ENCODE measurements around the gene ZNF766.
"Not testable (repeated sequence)": the region's sequence is repeated elsewhere in the genome, so short reads cannot be mapped to it uniquely, and the experiment has no call there.

The ZNF766 gene

GRCh38 chr19:52234406-52234805 lies 35.0 kb upstream of the ZNF766 start:
- Histone ChIP-seq H3K4me1 (ENCODE audit: insufficient read depth, low read length) (no peaks in the 10 kb centered on the region), H3K4me3 (ENCODE audit: low read length) (no peak overlapping the region), H3K27me3 (ENCODE audit: insufficient read depth, low read length) (no peaks in the 10 kb centered on the region), H3K27ac (ENCODE audit: low read length) (no peak overlapping the region), H3K36me3 (ENCODE audit: insufficient read depth, low read depth, low read length) (no peaks in the 10 kb centered on the region), H3K9me3 (ENCODE audit: insufficient read depth, low read depth, low read length) (no peaks in the 10 kb centered on the region; the same call in 1 of the 2 replicates), H3K9ac (ENCODE audit: low read depth, low read length) (no peak overlapping the region)

DNA sequence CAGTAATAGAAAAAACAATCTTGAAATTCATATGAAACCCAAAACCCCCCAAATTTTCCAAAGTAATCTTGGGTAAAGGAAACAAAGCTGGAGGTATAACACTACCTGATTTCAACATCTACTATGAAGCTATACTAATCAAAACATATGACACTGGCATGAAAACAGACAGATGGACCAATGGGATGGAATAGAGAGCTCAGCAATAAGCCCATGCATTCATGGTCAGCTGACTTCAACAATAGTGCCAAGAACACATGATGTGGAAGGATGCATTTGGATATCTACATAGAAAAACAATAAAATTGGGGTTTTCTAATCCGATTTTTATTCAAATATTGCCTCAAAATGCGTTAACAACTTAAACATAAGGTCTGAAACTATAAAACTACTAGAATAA lies 32.2 kb upstream of the ZNF766 start:
- no peak overlapping the region for H3K27ac ChIP-seq (ENCODE audit: low read length)
- H3K36me3 ChIP-seq (ENCODE audit: insufficient read depth, low read depth, low read length) = no peaks in the 10 kb centered on the region
- H3K27me3 ChIP-seq (ENCODE audit: insufficient read depth, low read length) = no peaks in the 10 kb centered on the region
- no peaks in the 10 kb centered on the region; the same call in 1 of the 2 replicates for H3K9me3 ChIP-seq (ENCODE audit: insufficient read depth, low read depth, low read length)
- H3K4me3 ChIP-seq (ENCODE audit: low read length) = no peak overlapping the region
- H3K9ac ChIP-seq (ENCODE audit: low read depth, low read length) = no peak overlapping the region
- no peaks in the 10 kb centered on the region for H3K4me1 ChIP-seq (ENCODE audit: insufficient read depth, low read length)

DNA sequence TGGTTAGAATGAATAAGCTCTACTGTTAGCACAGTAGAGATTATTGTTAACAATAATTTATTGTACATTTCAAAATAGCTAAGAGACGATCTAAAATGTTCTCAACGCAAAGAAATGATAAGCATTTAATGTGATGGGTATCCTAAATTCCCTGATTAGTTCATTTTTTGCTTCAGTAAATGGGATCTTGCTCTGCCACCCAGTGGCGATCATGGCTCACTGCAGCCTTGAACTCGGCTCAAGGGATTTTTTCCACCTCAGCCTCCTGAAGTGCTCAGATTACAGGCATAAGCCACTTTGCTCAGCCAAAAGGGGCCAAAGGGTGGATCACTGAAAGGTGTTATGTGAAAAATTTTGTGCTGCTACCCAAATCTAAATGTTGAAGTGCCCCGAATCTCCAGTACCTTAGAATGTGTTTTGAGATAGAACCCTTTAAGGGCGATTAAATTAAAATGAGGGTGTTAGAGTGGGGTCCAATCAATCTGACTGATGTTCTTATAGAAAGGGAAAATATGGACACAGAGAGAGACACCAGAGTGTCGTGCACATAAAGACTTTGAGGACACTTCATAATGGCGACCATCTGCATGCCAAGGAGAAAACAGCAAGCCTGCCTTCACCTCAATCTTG lies 31.5 kb upstream of the ZNF766 start:
- no peaks in the 10 kb centered on the region for H3K27me3 ChIP-seq (ENCODE audit: insufficient read depth, low read length)
- H3K4me1 ChIP-seq (ENCODE audit: insufficient read depth, low read length) = no peaks in the 10 kb centered on the region
- no peaks in the 10 kb centered on the region; the same call in 1 of the 2 replicates for H3K9me3 ChIP-seq (ENCODE audit: insufficient read depth, low read depth, low read length)
- H3K9ac ChIP-seq (ENCODE audit: low read depth, low read length) = no peak overlapping the region
- H3K36me3 ChIP-seq (ENCODE audit: insufficient read depth, low read depth, low read length) = no peaks in the 10 kb centered on the region
- H3K27ac ChIP-seq (ENCODE audit: low read length) = no peak overlapping the region
- H3K4me3 ChIP-seq (ENCODE audit: low read length) = no peak overlapping the region

DNA sequence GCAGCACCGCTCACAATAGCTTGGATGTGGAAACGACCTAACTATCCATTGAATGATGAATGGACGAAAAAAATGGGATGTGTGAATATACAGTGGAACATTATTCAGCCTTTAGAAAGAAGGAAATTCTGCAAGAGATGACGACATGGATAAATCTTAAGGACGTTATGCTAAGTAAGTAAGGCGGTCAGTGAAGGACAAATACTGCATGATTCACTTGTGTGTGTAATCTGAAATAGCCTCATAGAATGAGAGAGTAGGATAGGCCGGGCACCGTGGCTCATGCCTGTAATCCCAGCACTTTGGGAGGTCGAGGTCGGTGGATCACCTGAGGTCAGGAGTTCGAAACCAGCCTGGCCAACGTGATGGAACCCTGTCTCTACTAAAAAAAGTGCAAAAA lies 25.4 kb upstream of the ZNF766 start:
- Histone ChIP-seq H3K9me3 (ENCODE audit: insufficient read depth, low read depth, low read length) (no peaks in the 10 kb centered on the region), H3K4me3 (ENCODE audit: low read length) (no peak overlapping the region), H3K4me1 (ENCODE audit: insufficient read depth, low read length) (no peaks in the 10 kb centered on the region), H3K9ac (ENCODE audit: low read depth, low read length) (no peak overlapping the region), H3K27me3 (ENCODE audit: insufficient read depth, low read length) (no peaks in the 10 kb centered on the region), H3K36me3 (ENCODE audit: insufficient read depth, low read depth, low read length) (no peaks in the 10 kb centered on the region), H3K27ac (ENCODE audit: low read length) (no peak overlapping the region)

- no peak overlapping the region for H3K27ac ChIP-seq (ENCODE audit: low read length)
- no peak overlapping the region for H3K4me3 ChIP-seq (ENCODE audit: low read length)
- no peaks in the 10 kb centered on the region for H3K4me1 ChIP-seq (ENCODE audit: insufficient read depth, low read length)
- H3K36me3 ChIP-seq (ENCODE audit: insufficient read depth, low read depth, low read length) = no peaks in the 10 kb centered on the region
- H3K27me3 ChIP-seq (ENCODE audit: insufficient read depth, low read length) = no peaks in the 10 kb centered on the region
- 0 out of 2 replicates have a peak, but pooled peaks cover 2% of the 10 kb centered on the region for H3K9me3 ChIP-seq (ENCODE audit: insufficient read depth, low read depth, low read length)
- H3K9ac ChIP-seq (ENCODE audit: low read depth, low read length) = no peak overlapping the region
Measured at GRCh38 chr19:52248241-52248640, 21.1 kb upstream of the ZNF766 start.

- H3K36me3 ChIP-seq (ENCODE audit: insufficient read depth, low read depth, low read length) = no peaks in the 10 kb centered on the region
- no peak overlapping the region for H3K9ac ChIP-seq (ENCODE audit: low read depth, low read length)
- H3K9me3 ChIP-seq (ENCODE audit: insufficient read depth, low read depth, low read length) = no peaks in the 10 kb centered on the region; the same call in 1 of the 2 replicates
- no peaks in the 10 kb centered on the region for H3K27me3 ChIP-seq (ENCODE audit: insufficient read depth, low read length)
- no peak overlapping the region for H3K4me3 ChIP-seq (ENCODE audit: low read length)
- no peak overlapping the region for H3K27ac ChIP-seq (ENCODE audit: low read length)
- H3K4me1 ChIP-seq (ENCODE audit: insufficient read depth, low read length) = no peaks in the 10 kb centered on the region
Measured at GRCh38 chr19:52258426-52258825, 11.0 kb upstream of the ZNF766 start.

DNA sequence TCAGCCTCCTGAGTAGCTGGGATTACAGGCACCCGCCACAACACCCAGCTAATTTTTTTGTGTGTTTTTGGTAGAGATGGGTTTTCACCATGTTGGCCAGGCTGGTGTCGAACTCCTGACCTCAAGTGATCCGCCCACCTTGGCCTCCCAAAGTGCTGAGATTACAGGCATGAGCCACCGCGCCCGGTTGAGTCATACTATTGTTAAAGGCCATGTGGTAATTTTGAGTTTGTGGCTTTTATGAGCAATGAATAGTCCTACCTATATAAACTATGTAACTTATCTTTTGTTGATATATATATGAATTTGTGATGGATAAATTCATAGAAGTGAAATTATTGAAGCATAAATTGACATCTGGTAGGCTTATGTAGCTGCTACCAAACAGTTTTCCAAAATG lies 3.8 kb upstream of the ZNF766 start:
- H3K4me3 ChIP-seq (ENCODE audit: low read length); H3K9me3 ChIP-seq (ENCODE audit: insufficient read depth, low read depth, low read length); H3K4me1 ChIP-seq (ENCODE audit: insufficient read depth, low read length); H3K27me3 ChIP-seq (ENCODE audit: insufficient read depth, low read length); H3K27ac ChIP-seq (ENCODE audit: low read length); H3K36me3 ChIP-seq (ENCODE audit: insufficient read depth, low read depth, low read length); H3K9ac ChIP-seq (ENCODE audit: low read depth, low read length): not testable (repeated sequence)

GRCh38 chr19:52270266-52270885 lies 989 bp downstream of the ZNF766 start:
- H3K27ac ChIP-seq (ENCODE audit: low read length) = peak overlapping the region; percentile 54
- H3K27me3 ChIP-seq (ENCODE audit: insufficient read depth, low read length) = no peaks in the 10 kb centered on the region
- H3K9me3 ChIP-seq (ENCODE audit: insufficient read depth, low read depth, low read length) = no peaks in the 10 kb centered on the region
- H3K9ac ChIP-seq (ENCODE audit: low read depth, low read length) = peak overlapping the region; percentile 98
- peaks cover 34% of the 10 kb centered on the region for H3K36me3 ChIP-seq (ENCODE audit: insufficient read depth, low read depth, low read length)
- H3K4me1 ChIP-seq (ENCODE audit: insufficient read depth, low read length) = no peaks in the 10 kb centered on the region
- peak overlapping the region; percentile 92 for H3K4me3 ChIP-seq (ENCODE audit: low read length)

GRCh38 chr19:52273301-52273700 lies 3.9 kb downstream of the ZNF766 start:
- H3K9me3 ChIP-seq (ENCODE audit: insufficient read depth, low read depth, low read length) = no peaks in the 10 kb centered on the region
- H3K36me3 ChIP-seq (ENCODE audit: insufficient read depth, low read depth, low read length) = peaks cover 37% of the 10 kb centered on the region
- no peak overlapping the region for H3K27ac ChIP-seq (ENCODE audit: low read length)
- H3K27me3 ChIP-seq (ENCODE audit: insufficient read depth, low read length) = no peaks in the 10 kb centered on the region
- H3K4me3 ChIP-seq (ENCODE audit: low read length) = no peak overlapping the region
- peaks cover 2% of the 10 kb centered on the region; the same call in 1 of the 2 replicates for H3K4me1 ChIP-seq (ENCODE audit: insufficient read depth, low read length)
- H3K9ac ChIP-seq (ENCODE audit: low read depth, low read length) = no peak overlapping the region

GRCh38 chr19:52274191-52274590 lies 4.8 kb downstream of the ZNF766 start:
- Histone ChIP-seq H3K36me3 (ENCODE audit: insufficient read depth, low read depth, low read length) (peaks cover 38% of the 10 kb centered on the region), H3K9ac (ENCODE audit: low read depth, low read length) (no peak overlapping the region), H3K27me3 (ENCODE audit: insufficient read depth, low read length) (no peaks in the 10 kb centered on the region), H3K4me3 (ENCODE audit: low read length) (no peak overlapping the region), H3K4me1 (ENCODE audit: insufficient read depth, low read length) (peaks cover 2% of the 10 kb centered on the region; the same call in 1 of the 2 replicates), H3K9me3 (ENCODE audit: insufficient read depth, low read depth, low read length) (no peaks in the 10 kb centered on the region), H3K27ac (ENCODE audit: low read length) (no peak overlapping the region)

DNA sequence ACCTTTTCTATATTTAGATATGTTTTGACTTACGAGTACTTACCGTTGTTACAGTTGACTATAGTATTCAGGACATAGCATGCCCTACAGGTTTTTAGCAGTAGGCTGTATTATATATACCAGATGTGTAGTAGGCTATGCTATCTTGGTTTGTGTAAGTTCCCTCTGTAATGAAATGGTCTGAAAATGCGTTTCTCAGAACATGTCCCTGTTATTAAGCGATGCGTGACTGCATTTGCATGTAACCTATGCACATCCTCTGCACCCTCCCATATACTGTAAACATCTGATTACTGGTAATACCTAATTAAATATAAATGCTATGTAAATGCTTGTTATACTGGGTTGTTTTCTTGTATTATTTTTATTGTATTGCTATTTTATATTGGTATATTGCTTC lies 6.6 kb downstream of the ZNF766 start:
- no peaks in the 10 kb centered on the region for H3K27me3 ChIP-seq (ENCODE audit: insufficient read depth, low read length)
- peaks cover 2% of the 10 kb centered on the region; the same call in 1 of the 2 replicates for H3K4me1 ChIP-seq (ENCODE audit: insufficient read depth, low read length)
- no peaks in the 10 kb centered on the region for H3K9me3 ChIP-seq (ENCODE audit: insufficient read depth, low read depth, low read length)
- H3K27ac ChIP-seq (ENCODE audit: low read length) = no peak overlapping the region
- no peak overlapping the region for H3K9ac ChIP-seq (ENCODE audit: low read depth, low read length)
- H3K36me3 ChIP-seq (ENCODE audit: insufficient read depth, low read depth, low read length) = peaks cover 38% of the 10 kb centered on the region
- H3K4me3 ChIP-seq (ENCODE audit: low read length) = no peak overlapping the region

DNA sequence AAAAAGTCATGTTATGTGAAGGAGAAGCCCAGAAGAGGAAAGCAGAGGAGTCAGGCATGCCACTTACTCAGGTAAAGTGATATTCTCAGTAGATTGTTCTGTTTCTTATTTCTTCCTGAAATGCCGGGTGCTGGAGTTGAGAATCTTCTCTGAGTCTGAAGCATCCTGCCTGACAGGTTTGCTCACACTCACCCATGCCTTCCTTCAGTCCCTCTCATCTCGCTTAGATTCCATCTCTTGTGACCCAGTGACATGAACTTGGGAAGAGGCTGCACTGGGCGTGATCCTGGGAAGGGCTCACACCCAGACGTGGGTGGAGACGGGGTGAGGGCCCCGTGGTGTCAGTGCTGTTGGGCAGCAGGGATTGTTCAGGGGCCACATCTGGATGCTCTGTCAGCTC lies 8.1 kb downstream of the ZNF766 start:
- no peak overlapping the region for H3K4me3 ChIP-seq (ENCODE audit: low read length)
- peaks cover 2% of the 10 kb centered on the region; the same call in 1 of the 2 replicates for H3K4me1 ChIP-seq (ENCODE audit: insufficient read depth, low read length)
- no peaks in the 10 kb centered on the region for H3K27me3 ChIP-seq (ENCODE audit: insufficient read depth, low read length)
- no peaks in the 10 kb centered on the region for H3K9me3 ChIP-seq (ENCODE audit: insufficient read depth, low read depth, low read length)
- H3K9ac ChIP-seq (ENCODE audit: low read depth, low read length) = no peak overlapping the region
- no peak overlapping the region for H3K27ac ChIP-seq (ENCODE audit: low read length)
- H3K36me3 ChIP-seq (ENCODE audit: insufficient read depth, low read depth, low read length) = peaks cover 31% of the 10 kb centered on the region
